Gastrocnemius medialis (tissue), 4 donors: Measurements from ENCODE around the gene CAMSAP2.

Experiments
- POLR2A ChIP-seq, 2 donors: fragments of 450-650 bp; IDR thresholded peaks; one replicate each; pipeline ENCODE4 v1.6.1; 2017; ENCODE audit warnings: antibody characterized with exemption in 2 of 2, mild to moderate bottlenecking in 2 of 2, moderate library complexity in 2 of 2
- TF ChIP-seq, protein P1 (sequence below), 5 experiments: fragments of 450-650 bp in 3 of 5; fragments of 200-600 bp in 2 of 5; sonication (generic) in 2 of 5; IDR thresholded peaks in 4 of 5; conservative IDR thresholded peaks in 1 of 5; 1 replicate in 4 of 5; 2 replicates in 1 of 5; pipeline ENCODE4 v1.5.1; 2016 to 2019; ENCODE audit warnings: antibody characterized with exemption in 5 of 5, mild to moderate bottlenecking in 3 of 5, moderate library complexity in 3 of 5

DNA sequence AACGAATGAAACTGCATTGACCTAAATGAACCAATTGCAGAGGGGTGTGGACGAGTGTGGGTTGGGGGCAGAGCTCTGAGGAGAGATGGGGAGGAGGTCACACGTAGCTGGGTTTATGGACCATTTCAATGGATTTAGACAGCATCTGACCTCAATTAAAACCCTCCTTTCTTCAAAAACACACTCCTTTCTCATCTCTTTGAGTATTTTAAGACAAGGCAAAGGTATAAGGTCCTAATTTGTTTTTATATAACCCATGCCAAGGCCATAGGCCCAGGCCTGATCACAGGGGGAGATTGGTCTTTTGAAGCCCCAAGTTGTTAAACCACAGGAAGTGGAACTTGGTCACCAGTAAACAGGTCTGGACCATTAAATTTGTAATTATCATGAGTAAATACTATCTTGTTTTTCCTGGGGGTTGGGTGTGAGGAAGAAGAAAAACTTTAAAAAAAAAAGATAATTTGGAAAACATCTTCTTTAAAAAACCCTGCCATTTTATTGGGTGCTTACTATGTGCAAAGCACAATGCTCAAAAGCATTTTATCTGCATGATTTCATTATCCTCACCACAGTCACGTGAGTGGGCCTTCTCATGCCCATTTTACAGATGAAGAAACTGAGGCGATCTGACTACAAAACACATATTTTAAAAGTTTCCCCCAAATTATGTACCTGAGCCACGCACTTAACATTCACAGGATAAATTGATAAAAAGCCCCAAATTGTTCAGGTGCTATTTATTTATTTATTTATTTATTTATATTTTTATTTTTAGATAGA lies 147.1 kb downstream of the CAMSAP2 start:
- TF ChIP-seq POLR2A (IDR thresholded peaks at IDR 0.05): no peak
- TF ChIP-seq, protein P1, sequence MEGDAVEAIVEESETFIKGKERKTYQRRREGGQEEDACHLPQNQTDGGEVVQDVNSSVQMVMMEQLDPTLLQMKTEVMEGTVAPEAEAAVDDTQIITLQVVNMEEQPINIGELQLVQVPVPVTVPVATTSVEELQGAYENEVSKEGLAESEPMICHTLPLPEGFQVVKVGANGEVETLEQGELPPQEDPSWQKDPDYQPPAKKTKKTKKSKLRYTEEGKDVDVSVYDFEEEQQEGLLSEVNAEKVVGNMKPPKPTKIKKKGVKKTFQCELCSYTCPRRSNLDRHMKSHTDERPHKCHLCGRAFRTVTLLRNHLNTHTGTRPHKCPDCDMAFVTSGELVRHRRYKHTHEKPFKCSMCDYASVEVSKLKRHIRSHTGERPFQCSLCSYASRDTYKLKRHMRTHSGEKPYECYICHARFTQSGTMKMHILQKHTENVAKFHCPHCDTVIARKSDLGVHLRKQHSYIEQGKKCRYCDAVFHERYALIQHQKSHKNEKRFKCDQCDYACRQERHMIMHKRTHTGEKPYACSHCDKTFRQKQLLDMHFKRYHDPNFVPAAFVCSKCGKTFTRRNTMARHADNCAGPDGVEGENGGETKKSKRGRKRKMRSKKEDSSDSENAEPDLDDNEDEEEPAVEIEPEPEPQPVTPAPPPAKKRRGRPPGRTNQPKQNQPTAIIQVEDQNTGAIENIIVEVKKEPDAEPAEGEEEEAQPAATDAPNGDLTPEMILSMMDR (IDR thresholded peaks at IDR 0.05 in 4 of 5, conservative IDR thresholded peaks at IDR 0.05 in 1 of 5): no peak
